Endothelial cell of umbilical vein (primary cell): ENCODE data around the gene FA2H. TPM values are rescaled to one million over a fixed set of nuclear protein-coding genes. Genes with fewer than 3 reads are reported as not detected.

Experiments used
- BruUV-seq: library from RNA; stranded (reverse); fragments of 400-500 nt; replicated peaks from 2 replicates; lab custom pipeline; 2021; lab: Mats Ljungman, UMichigan
- CTCF ChIA-PET: fragments of 300-600, 350-600 bp; sonication (Branson Sonifier 250); formaldehyde crosslinking; loops from one replicate; lab custom pipeline; 2021; ENCODE audit warnings: antibody characterized with exemption, inconsistent platforms; lab: Charles Lee
- POLR2A ChIA-PET: fragments of 300-600, 350-600 bp; sonication (Branson Sonifier 250); formaldehyde crosslinking; loops from one replicate; lab custom pipeline; 2021; ENCODE audit warnings: antibody characterized with exemption, inconsistent platforms; lab: Charles Lee
- DNase-seq: peaks from one replicate; pipeline ENCODE4 v3.0.0-alpha.2; 2011; ENCODE audit warnings: low read depth, low spot score
- FAIRE-seq: peaks from 2 replicates; lab custom pipeline; 2011; peaks lifted over from hg19 to GRCh38; lab: Jason Lieb, UNC
- H2AFZ ChIP-seq: 2 replicates; pipeline ENCODE4 v1.6.0; 2012; ENCODE audit warnings: low read depth, low read length, control low read depth, inconsistent platforms
- H3K27ac ChIP-seq: 2 replicates; pipeline ENCODE4 v1.5.1; 2011; ENCODE audit warnings: low read depth, mild to moderate bottlenecking, control low read depth, low read length, moderate library complexity; ENCODE audit not compliant: insufficient read depth
- H3K27me3 ChIP-seq, 2 experiments: 2 replicates each; pipeline versions ENCODE4 v1.6.0 to v1.6.1; 2011; ENCODE audit warnings: low read length in 2 of 2, mixed read lengths in 1 of 2; ENCODE audit not compliant: control insufficient read depth in 2 of 2, insufficient read depth in 2 of 2
- H3K36me3 ChIP-seq, 2 experiments: 2 replicates in 1 of 2; 3 replicates in 1 of 2; pipeline ENCODE4 v1.5.1; 2011; ENCODE audit warnings: low read length in 2 of 2, mild to moderate bottlenecking in 1 of 2, moderate library complexity in 1 of 2; ENCODE audit not compliant: control insufficient read depth in 2 of 2, insufficient read depth in 2 of 2; ENCODE audit errors: extremely low read depth in 1 of 2
- H3K4me1 ChIP-seq: 3 replicates; pipeline ENCODE4 v1.5.1; 2011; ENCODE audit warnings: mild to moderate bottlenecking, low read length; ENCODE audit not compliant: control insufficient read depth, insufficient read depth; ENCODE audit errors: extremely low read depth
- H3K4me2 ChIP-seq: 2 replicates; pipeline ENCODE4 v1.6.1; 2011; ENCODE audit warnings: low read length, control low read depth, mixed read lengths; ENCODE audit not compliant: insufficient read depth
- H3K4me3 ChIP-seq, 3 experiments: fragments of 200-600 bp in 1 of 3; sonication (generic), shearing (Covaris generic) in 1 of 3; replicated peaks in 1 of 3; 2 replicates each; pipeline ENCODE4 v1.5.1; 2011 to 2016; ENCODE audit warnings: control low read depth in 3 of 3, low read length in 3 of 3, mild to moderate bottlenecking in 2 of 3, inconsistent platforms in 1 of 3, low read depth in 1 of 3, moderate library complexity in 1 of 3; ENCODE audit not compliant: insufficient read depth in 1 of 3
- H3K79me2 ChIP-seq: 2 replicates; pipeline ENCODE4 v1.6.0; 2012; ENCODE audit warnings: low read length, inconsistent platforms; ENCODE audit not compliant: control insufficient read depth, insufficient read depth
- H3K9ac ChIP-seq: replicated peaks from 2 replicates; pipeline ENCODE3; 2011; ENCODE audit warnings: low read length, control low read depth; ENCODE audit not compliant: insufficient read depth; ENCODE audit errors: extremely low read depth
- H3K9me1 ChIP-seq: replicated peaks from 3 replicates; pipeline ENCODE4 v1.6.0; 2011; ENCODE audit warnings: mild to moderate bottlenecking, low read length; ENCODE audit not compliant: control insufficient read depth, insufficient read depth; ENCODE audit errors: extremely low read depth
- H3K9me3 ChIP-seq: replicated peaks from 2 replicates; pipeline ENCODE4 v1.5.1; 2012; ENCODE audit warnings: low read length, inconsistent platforms; ENCODE audit not compliant: control insufficient read depth, insufficient read depth
- H4K20me1 ChIP-seq: replicated peaks from 2 replicates; pipeline ENCODE3; 2011; ENCODE audit warnings: mild to moderate bottlenecking, low read length; ENCODE audit not compliant: control insufficient read depth, insufficient read depth; ENCODE audit errors: extremely low read depth
- EZH2 ChIP-seq: IDR thresholded peaks from 2 replicates; pipeline ENCODE4 v1.6.1; 2012; ENCODE audit warnings: borderline replicate concordance, low read depth, mild to moderate bottlenecking, moderate library complexity, low read length, inconsistent platforms; ENCODE audit not compliant: severe bottlenecking
- FOS ChIP-seq: IDR thresholded peaks from 2 replicates; pipeline ENCODE4 v1.6.1; 2011; ENCODE audit warnings: mild to moderate bottlenecking, low read length, moderate library complexity, borderline replicate concordance; ENCODE audit not compliant: insufficient read depth
- GATA2 ChIP-seq: IDR thresholded peaks from 2 replicates; pipeline ENCODE4 v1.7.0; 2011; ENCODE audit warnings: low read depth, mild to moderate bottlenecking, moderate library complexity, mixed read lengths, low read length; ENCODE audit not compliant: insufficient read length, insufficient read depth
- JUN ChIP-seq: IDR thresholded peaks from 2 replicates; pipeline ENCODE4 v1.6.1; 2011; ENCODE audit warnings: borderline replicate concordance, low read depth; ENCODE audit not compliant: insufficient read length, insufficient read depth
- MYC ChIP-seq: IDR thresholded peaks from one replicate; pipeline ENCODE4 v1.6.1; 2011; ENCODE audit warnings: mild to moderate bottlenecking, low read depth, low read length
- POLR2A ChIP-seq: IDR thresholded peaks from 2 replicates; pipeline ENCODE4 v1.6.1; 2012; ENCODE audit warnings: low read depth, mild to moderate bottlenecking, control low read depth, low read length
- POLR2AphosphoS5 ChIP-seq: IDR thresholded peaks from 2 replicates; pipeline ENCODE4 v1.6.1; 2012; ENCODE audit warnings: low read depth, mild to moderate bottlenecking, control low read depth, low read length, moderate library complexity; ENCODE audit not compliant: insufficient read depth
- dilution Hi-C: fragments of 300-500 bp; cut with MboI; formaldehyde crosslinking; loops from one replicate; pipeline ENCODE4 v1.15.0; 2019; ENCODE audit warnings: low sequenced_read_pairs; ENCODE audit not compliant: extremely low pct_ligation_motif_present
- intact Hi-C: fragments of 100-400 bp; cut with micrococcal nuclease; formaldehyde crosslinking; loops from one replicate; pipeline ENCODE4 v1.10.0; 2022
- polyA plus RNA-seq, 4 experiments: library from polyadenylated mRNA; depleted of rRNA in 3 of 4; stranded (reverse) in 3 of 4; unstranded in 1 of 4; fragments of >200 nt; gene quantifications; 2 replicates each; pipeline versions ENCODE4 v1.2.1 to v1.2.3, GENCODE V29; 2011 to 2012; ENCODE audit warnings: missing spikeins in 1 of 4
- total RNA-seq: library from RNA; stranded (reverse); gene quantifications from 2 replicates; pipeline ENCODE4 v1.2.3, GENCODE V29; 2021
- TF ChIP-seq, protein P1 (sequence below): IDR thresholded peaks from 2 replicates; pipeline ENCODE4 v1.6.1; 2011; ENCODE audit not compliant: insufficient read depth, insufficient read length
- TF ChIP-seq, protein P2 (sequence below), 2 donors: IDR thresholded peaks; 1 replicate in 1 of 2; 2 replicates in 1 of 2; pipeline ENCODE4 v1.5.1; 2011; ENCODE audit warnings: low read length in 2 of 2, mild to moderate bottlenecking in 2 of 2, moderate library complexity in 2 of 2, control low read depth in 1 of 2, inconsistent platforms in 1 of 2, low read depth in 1 of 2; ENCODE audit not compliant: insufficient read depth in 1 of 2; ENCODE audit errors: extremely low read depth in 1 of 2

The FA2H gene
- total and polyA plus RNA-seq, 2 donors (not counting 3 experiments of a cell fraction or from before 2014, with no cell fraction given), result not detected

DNA sequence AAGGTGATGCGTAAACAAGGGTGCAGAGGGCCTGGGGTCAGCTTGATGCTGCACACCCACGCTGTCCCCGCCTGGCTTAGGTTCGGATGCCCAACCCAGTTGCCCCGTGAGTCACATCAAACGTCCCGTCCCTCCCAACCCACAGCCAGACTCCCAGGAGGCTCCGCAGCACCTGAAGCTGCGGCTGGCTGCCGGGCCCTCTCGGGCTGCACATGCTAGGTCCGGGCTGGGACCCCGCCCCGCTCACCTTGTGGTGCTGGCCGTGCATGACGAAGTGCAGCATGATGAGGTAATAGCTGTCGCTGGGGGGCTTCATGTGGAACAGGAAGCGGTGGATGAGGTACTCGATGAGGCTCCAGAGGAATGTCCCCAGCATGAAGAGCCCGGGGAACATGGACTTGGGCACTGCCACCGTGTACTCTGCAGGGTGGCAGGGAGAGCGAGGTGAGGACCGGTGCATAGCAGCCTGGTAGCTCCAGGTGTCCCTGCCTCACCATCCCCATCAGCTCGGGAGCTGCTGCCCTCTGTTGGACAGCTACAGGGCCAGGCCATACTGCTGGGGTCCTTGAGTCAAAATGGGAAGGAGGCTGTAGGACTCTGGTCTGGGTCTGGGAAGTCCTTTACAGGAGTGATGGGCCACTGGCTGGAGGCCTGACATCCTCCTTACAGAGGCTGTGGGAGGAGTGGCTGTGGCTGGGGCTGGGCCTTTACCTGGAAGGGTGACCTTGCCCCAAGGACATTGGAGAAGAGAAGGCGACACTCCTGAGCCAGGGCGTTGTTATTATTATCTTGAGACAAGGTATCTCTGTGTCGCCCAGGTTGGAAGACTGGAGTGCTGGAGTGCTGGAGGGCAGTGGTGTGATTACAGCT is 55.6 kb downstream of the FA2H start:
- TF ChIP-seq, protein P1, sequence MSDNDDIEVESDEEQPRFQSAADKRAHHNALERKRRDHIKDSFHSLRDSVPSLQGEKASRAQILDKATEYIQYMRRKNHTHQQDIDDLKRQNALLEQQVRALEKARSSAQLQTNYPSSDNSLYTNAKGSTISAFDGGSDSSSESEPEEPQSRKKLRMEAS, result no peak
- TF ChIP-seq POLR2A, result no peak
- TF ChIP-seq JUN, result no peak
- TF ChIP-seq, protein P2, sequence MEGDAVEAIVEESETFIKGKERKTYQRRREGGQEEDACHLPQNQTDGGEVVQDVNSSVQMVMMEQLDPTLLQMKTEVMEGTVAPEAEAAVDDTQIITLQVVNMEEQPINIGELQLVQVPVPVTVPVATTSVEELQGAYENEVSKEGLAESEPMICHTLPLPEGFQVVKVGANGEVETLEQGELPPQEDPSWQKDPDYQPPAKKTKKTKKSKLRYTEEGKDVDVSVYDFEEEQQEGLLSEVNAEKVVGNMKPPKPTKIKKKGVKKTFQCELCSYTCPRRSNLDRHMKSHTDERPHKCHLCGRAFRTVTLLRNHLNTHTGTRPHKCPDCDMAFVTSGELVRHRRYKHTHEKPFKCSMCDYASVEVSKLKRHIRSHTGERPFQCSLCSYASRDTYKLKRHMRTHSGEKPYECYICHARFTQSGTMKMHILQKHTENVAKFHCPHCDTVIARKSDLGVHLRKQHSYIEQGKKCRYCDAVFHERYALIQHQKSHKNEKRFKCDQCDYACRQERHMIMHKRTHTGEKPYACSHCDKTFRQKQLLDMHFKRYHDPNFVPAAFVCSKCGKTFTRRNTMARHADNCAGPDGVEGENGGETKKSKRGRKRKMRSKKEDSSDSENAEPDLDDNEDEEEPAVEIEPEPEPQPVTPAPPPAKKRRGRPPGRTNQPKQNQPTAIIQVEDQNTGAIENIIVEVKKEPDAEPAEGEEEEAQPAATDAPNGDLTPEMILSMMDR (IDR thresholded peaks at IDR 0.05; ENCODE audit: extremely low read depth in 1 of 2, insufficient read depth in 1 of 2, low read depth in 1 of 2, low read length in 2 of 2), result no peak
- TF ChIP-seq EZH2, result no peak
- no peak for TF ChIP-seq MYC
- no peak for TF ChIP-seq POLR2AphosphoS5
- TF ChIP-seq GATA2, result no peak
- no peak for TF ChIP-seq FOS
- Histone ChIP-seq H3K27me3 (peaks cover 0 to 2% of the 10 kb centered on the region in 2 experiments), H4K20me1 (no peaks in the 10 kb centered on the region), H3K9ac (no peak overlapping the region), H3K4me1 (no peaks in the 10 kb centered on the region), H3K27ac (no peak overlapping the region), H3K4me3 (no peak overlapping the region), H3K9me3 (no peaks in the 10 kb centered on the region), H3K4me2 (no peak overlapping the region), H3K36me3 (no peaks in the 10 kb centered on the region), H2AFZ (no peak overlapping the region), H3K9me1 (no peaks in the 10 kb centered on the region), H3K79me2 (no peaks in the 10 kb centered on the region)
- intact Hi-C loops (no loop called here), dilution Hi-C loops (no loop called here)
- DNase-seq, result no peak
- FAIRE-seq, result no peak
- POLR2A ChIA-PET, result no interaction called here
- no TSS peak for BruUV-seq
- CTCF ChIA-PET, result interaction anchor here (0.9 kb wide), 1 partner anchor 143 kb away, joined by 4 read pairs; no protein-coding TSS in a partner anchor
